H1 (cell line): ENCODE data around the gene NDUFA6. TPM values are rescaled to one million over a fixed set of nuclear protein-coding genes. Genes with fewer than 3 reads are reported as not detected.

Experiments
- CTCF ChIA-PET: fragments of 300-600 bp; sonication (Branson Sonifier 250); formaldehyde crosslinking; loops from one replicate; lab custom pipeline; 2021; ENCODE audit not compliant: partially characterized antibody; lab: Charles Lee
- POLR2A ChIA-PET: fragments of 300-600 bp; sonication (Branson Sonifier 250); formaldehyde crosslinking; loops from one replicate; lab custom pipeline; 2021; ENCODE audit warnings: inconsistent platforms; ENCODE audit not compliant: partially characterized antibody; lab: Charles Lee
- DNase-seq, 2 experiments: peaks; one replicate each; pipeline versions ENCODE4 v3.0.0 to v3.0.0-alpha.2; 2010 to 2022; ENCODE audit warnings: low spot score in 2 of 2, low read depth in 1 of 2, mixed read lengths in 1 of 2
- FAIRE-seq: peaks from 2 replicates; lab custom pipeline; 2011; peaks lifted over from hg19 to GRCh38; lab: Jason Lieb, UNC
- H2AFZ ChIP-seq: 2 replicates; pipeline ENCODE4 v1.8.1; 2012; ENCODE audit warnings: low read length, inconsistent platforms
- H2AK5ac ChIP-seq: 2 replicates; pipeline ENCODE4 v1.6.1; 2013; ENCODE audit warnings: low read depth, low read length
- H2BK120ac ChIP-seq: replicated peaks from 2 replicates; pipeline ENCODE3; 2013; ENCODE audit warnings: low read depth, low read length, inconsistent platforms
- H2BK12ac ChIP-seq: 2 replicates; pipeline ENCODE4 v1.6.1; 2013; ENCODE audit warnings: low read depth, low read length
- H2BK15ac ChIP-seq: 2 replicates; pipeline ENCODE4 v1.6.1; 2013; ENCODE audit warnings: low read length
- H2BK20ac ChIP-seq: 2 replicates; pipeline ENCODE4 v1.6.1; 2013; ENCODE audit warnings: low read length
- H2BK5ac ChIP-seq: 2 replicates; pipeline ENCODE4 v1.6.1; 2013; ENCODE audit warnings: low read depth, low read length
- H3K14ac ChIP-seq: 2 replicates; pipeline ENCODE4 v1.6.1; 2013; ENCODE audit warnings: inconsistent platforms; ENCODE audit not compliant: insufficient read length
- H3K18ac ChIP-seq: 2 replicates; pipeline ENCODE4 v1.6.1; 2013; ENCODE audit warnings: low read length; ENCODE audit errors: extremely low read depth
- H3K23ac ChIP-seq: 2 replicates; pipeline ENCODE4 v1.6.1; 2013; ENCODE audit warnings: inconsistent platforms; ENCODE audit not compliant: insufficient read length
- H3K23me2 ChIP-seq: 2 replicates; pipeline ENCODE4 v1.6.1; 2013; ENCODE audit warnings: low read depth, low read length
- H3K27ac ChIP-seq: 2 replicates; pipeline ENCODE4 v1.6.1; 2011; ENCODE audit warnings: low read depth, low read length, inconsistent platforms
- H3K27me3 ChIP-seq, 4 experiments: replicated peaks in 1 of 4; 1 replicate in 1 of 4; 2 replicates in 3 of 4; pipeline versions ENCODE4 v1.6.1 to v1.8.1; 2011 to 2013; ENCODE audit warnings: low read length in 3 of 4, mild to moderate bottlenecking in 3 of 4, inconsistent platforms in 2 of 4, mixed read lengths in 2 of 4, moderate library complexity in 1 of 4; ENCODE audit not compliant: control insufficient read depth in 3 of 4, insufficient read depth in 3 of 4; ENCODE audit errors: extremely low read depth in 1 of 4
- H3K36me3 ChIP-seq, 4 experiments: 2 replicates each; pipeline versions ENCODE4 v1.6.1 to v1.8.1; 2011 to 2013; ENCODE audit warnings: mild to moderate bottlenecking in 4 of 4, low read length in 3 of 4, moderate library complexity in 2 of 4, control low read depth in 1 of 4, inconsistent platforms in 1 of 4; ENCODE audit not compliant: insufficient read depth in 4 of 4, control insufficient read depth in 2 of 4
- H3K4ac ChIP-seq: replicated peaks from 2 replicates; pipeline ENCODE3; 2013; ENCODE audit warnings: low read length, low read depth, mixed read lengths, inconsistent platforms; ENCODE audit not compliant: insufficient read length
- H3K4me1 ChIP-seq, 4 experiments: replicated peaks in 1 of 4; 1 replicate in 1 of 4; 2 replicates in 3 of 4; pipeline versions ENCODE4 v1.6.1 to v1.8.1; 2011 to 2013; ENCODE audit warnings: low read length in 3 of 4, inconsistent platforms in 2 of 4, mixed read lengths in 1 of 4; ENCODE audit not compliant: insufficient read depth in 4 of 4, control insufficient read depth in 3 of 4
- H3K4me2 ChIP-seq, 2 experiments: 2 replicates each; pipeline versions ENCODE4 v1.6.1 to v1.8.1; 2011 to 2013; ENCODE audit warnings: low read depth in 2 of 2, low read length in 2 of 2, control low read depth in 1 of 2, inconsistent platforms in 1 of 2, mild to moderate bottlenecking in 1 of 2; ENCODE audit not compliant: insufficient read depth in 1 of 2
- H3K4me3 ChIP-seq, 4 experiments: fragments of 200-600, 300-600 bp in 1 of 4; sonication (generic), shearing (Covaris generic), sonication (Bioruptor Twin) in 1 of 4; 2 replicates each; pipeline versions ENCODE4 v1.5.1 to v1.8.1; 2011 to 2016; ENCODE audit warnings: low read length in 4 of 4, low read depth in 3 of 4, control low read depth in 2 of 4, inconsistent platforms in 2 of 4, mild to moderate bottlenecking in 2 of 4, mixed read lengths in 1 of 4, moderate library complexity in 1 of 4; ENCODE audit not compliant: insufficient read depth in 2 of 4; ENCODE audit errors: extremely low read depth in 1 of 4
- H3K56ac ChIP-seq: replicated peaks from 2 replicates; pipeline ENCODE3; 2013; ENCODE audit warnings: low read depth, mild to moderate bottlenecking, mixed read lengths, low read length, inconsistent platforms; ENCODE audit not compliant: insufficient read length
- H3K79me1 ChIP-seq: 2 replicates; pipeline ENCODE4 v1.6.1; 2013; ENCODE audit warnings: low read depth, low read length, control low read depth
- H3K79me2 ChIP-seq, 2 experiments: 2 replicates each; pipeline versions ENCODE4 v1.6.1 to v1.8.1; 2012 to 2013; ENCODE audit warnings: low read length in 2 of 2, mild to moderate bottlenecking in 2 of 2, inconsistent platforms in 1 of 2; ENCODE audit not compliant: insufficient read depth in 2 of 2, control insufficient read depth in 1 of 2
- H3K9ac ChIP-seq, 4 experiments: replicated peaks in 1 of 4; 1 replicate in 1 of 4; 2 replicates in 3 of 4; pipeline versions ENCODE4 v1.6.1 to v1.8.1; 2011 to 2013; ENCODE audit warnings: low read depth in 3 of 4, low read length in 3 of 4, control low read depth in 2 of 4, mild to moderate bottlenecking in 2 of 4, moderate library complexity in 2 of 4, inconsistent platforms in 1 of 4; ENCODE audit errors: extremely low read depth in 1 of 4
- H3K9me3 ChIP-seq, 2 experiments: 2 replicates each; pipeline versions ENCODE4 v1.6.1 to v1.8.1; 2012 to 2013; ENCODE audit warnings: mild to moderate bottlenecking in 2 of 2, moderate library complexity in 2 of 2, control low read depth in 1 of 2, inconsistent platforms in 1 of 2, low read depth in 1 of 2, low read length in 1 of 2, mixed read lengths in 1 of 2; ENCODE audit not compliant: insufficient read depth in 2 of 2
- H4K20me1 ChIP-seq, 2 experiments: replicated peaks in 1 of 2; 2 replicates each; pipeline versions ENCODE3 to v1.8.1; 2011 to 2013; ENCODE audit warnings: inconsistent platforms in 2 of 2, low read length in 2 of 2, mild to moderate bottlenecking in 1 of 2; ENCODE audit not compliant: insufficient read depth in 2 of 2, control insufficient read depth in 1 of 2
- H4K5ac ChIP-seq: 2 replicates; pipeline ENCODE4 v1.6.1; 2013; ENCODE audit warnings: low read length, low read depth, mixed read lengths, inconsistent platforms; ENCODE audit not compliant: insufficient read length
- H4K8ac ChIP-seq: 2 replicates; pipeline ENCODE4 v1.8.0; 2013; ENCODE audit warnings: mild to moderate bottlenecking, moderate library complexity, low read length, inconsistent platforms; ENCODE audit not compliant: insufficient read depth; ENCODE audit errors: extremely low read depth
- H4K91ac ChIP-seq: replicated peaks from 2 replicates; pipeline ENCODE3; 2013; ENCODE audit warnings: low read length, mixed read lengths, inconsistent platforms; ENCODE audit not compliant: insufficient read length
- CREB1 ChIP-seq: IDR thresholded peaks from 2 replicates; pipeline ENCODE4 v1.6.1; 2012; ENCODE audit warnings: inconsistent platforms
- FOSL1 ChIP-seq: IDR thresholded peaks from 2 replicates; pipeline ENCODE4 v1.6.1; 2011; ENCODE audit warnings: mild to moderate bottlenecking, low read depth, low read length, moderate library complexity; ENCODE audit not compliant: insufficient read depth
- MAFK ChIP-seq: IDR thresholded peaks from 2 replicates; pipeline ENCODE4 v1.6.1; 2012; ENCODE audit warnings: low read depth, mild to moderate bottlenecking, improper control_type of control experiment, low read length
- NANOG ChIP-seq: IDR thresholded peaks from 2 replicates; pipeline ENCODE4 v1.6.1; 2011; ENCODE audit warnings: low read length, low read depth, mild to moderate bottlenecking, inconsistent platforms; ENCODE audit not compliant: insufficient read depth, poor library complexity, severe bottlenecking
- NRF1 ChIP-seq: IDR thresholded peaks from 2 replicates; pipeline ENCODE4 v1.6.1; 2011; ENCODE audit warnings: mild to moderate bottlenecking, low read depth, low read length, improper control_type of control experiment
- RNF2 ChIP-seq: fragments of 200-900, 300-1000 bp; sonication (generic); IDR thresholded peaks from 2 replicates; pipeline ENCODE4 v1.7.1; 2016; ENCODE audit warnings: borderline replicate concordance, low read depth, mild to moderate bottlenecking, antibody characterized with exemption, low read length; ENCODE audit not compliant: poor library complexity, severe bottlenecking; ENCODE audit errors: missing control alignments
- SIRT6 ChIP-seq: IDR thresholded peaks from one replicate; pipeline ENCODE4 v1.7.1; 2012; ENCODE audit warnings: low read length, inconsistent platforms
- TBP ChIP-seq: IDR thresholded peaks from 2 replicates; pipeline ENCODE4 v1.6.1; 2011; ENCODE audit warnings: low read depth, low read length, improper control_type of control experiment
- WGBS, 2 experiments: shearing (Covaris generic) in 1 of 2; methylation state at CpG; one replicate each; pipeline versions ENCODE4 v1.1.6 to v1.1.7; 2013 to 2015; ENCODE audit warnings: low lambda C conversion rate in 2 of 2, mixed read lengths in 2 of 2, inconsistent platforms in 1 of 2, low coverage in 1 of 2, missing lambda C conversion rate in 1 of 2; ENCODE audit not compliant: insufficient replicate concordance in 2 of 2, insufficient coverage in 1 of 2, insufficient read length in 1 of 2; ENCODE audit errors: extremely low coverage in 1 of 2, missing lambda C conversion rate in 1 of 2; 5-methylcytosine and 5-hydroxymethylcytosine counted together
- polyA plus RNA-seq, 7 experiments: library from polyadenylated mRNA; depleted of rRNA in 3 of 7; stranded (reverse) in 5 of 7; unstranded in 2 of 7; fragments of >200 nt in 5 of 7; fragments of 200-250 nt in 2 of 7; gene quantifications; 1 replicate in 5 of 7; 2 replicates in 1 of 7; 4 replicates in 1 of 7; pipeline versions ENCODE4 v1.2.1 to v1.2.3, GENCODE V29; 2011 to 2013; ENCODE audit warnings: missing spikeins in 2 of 7, mixed read lengths in 2 of 7
- total RNA-seq: library from RNA; stranded (reverse); fragmentation: NEBNext Ultra II Directional; extraction: Animal tissue kit (Norgen Biotek cat#: 25700); gene quantifications from 2 replicates; pipeline ENCODE4 v1.2.1, GENCODE V29; 2021
- TF ChIP-seq, protein P1 (sequence below): IDR thresholded peaks from 2 replicates; pipeline ENCODE4 v1.6.1; 2011; ENCODE audit warnings: low read depth, mild to moderate bottlenecking, low read length; ENCODE audit not compliant: insufficient read depth

The NDUFA6 gene
- total and polyA plus RNA-seq, 2 of the 8 experiments (the other 6 are each of a cell fraction or from before 2014, with no cell fraction given) = 76.2 to 105 TPM

DNA sequence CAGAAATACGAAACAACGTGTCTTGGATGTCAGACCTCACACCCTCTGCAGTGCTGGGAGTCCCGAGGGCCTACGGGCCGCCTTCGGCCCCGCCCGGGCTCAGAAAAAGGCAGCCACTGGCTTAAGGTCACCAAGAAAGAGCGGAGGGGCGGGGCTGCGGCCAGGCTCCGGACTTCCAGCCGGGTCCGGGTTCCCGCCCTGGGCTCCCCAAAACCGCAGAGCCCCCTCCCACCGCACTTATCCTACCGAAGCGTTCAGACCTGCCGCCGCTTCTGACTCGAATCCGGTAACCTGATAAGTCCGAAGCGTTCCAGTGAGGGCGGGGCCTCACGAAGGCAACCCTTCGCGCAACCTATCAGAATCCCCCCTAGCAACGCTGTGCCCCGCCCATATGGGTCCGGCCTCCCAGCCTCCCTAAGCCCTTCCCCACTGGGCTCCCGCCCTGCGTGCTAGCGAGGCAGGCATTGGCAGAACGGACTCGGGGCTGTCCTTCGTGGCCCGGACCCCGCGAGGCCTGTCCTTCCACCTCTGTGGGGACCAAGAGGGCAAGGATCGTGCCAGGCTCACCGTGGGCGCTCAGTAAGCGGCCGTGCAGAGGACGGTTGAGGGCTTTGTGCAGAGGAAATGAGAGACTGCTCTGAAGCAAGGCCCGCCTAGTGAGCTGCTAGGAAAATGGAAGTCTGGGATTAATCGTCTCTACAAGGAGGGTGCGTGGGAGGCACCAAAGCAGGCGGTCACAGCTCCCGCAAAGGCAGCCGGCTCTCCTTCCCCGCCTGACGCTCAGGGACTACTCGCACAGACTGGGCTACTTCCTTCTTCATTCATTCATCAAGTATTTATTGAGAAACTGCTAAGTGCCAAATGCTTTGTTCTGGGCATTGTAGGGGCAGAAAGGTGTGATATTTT lies 19.8 kb downstream of the NDUFA6 start, which contains the start of gene NAGA:
TSS of gene NAGA (minus strand) at position 296 of the 906 bp plus-strand sequence. CDS start 515 bp downstream, outside the sequence.
- Histone ChIP-seq H3K9me3 (no peaks in the 10 kb centered on the region), H4K91ac (peak within 1 kb of the TSS; percentile 95), H3K23ac (no peak within 1 kb of the TSS), H2AK5ac (no peak within 1 kb of the TSS), H3K36me3 (peaks cover 0 to 2% (median 0%) of the 10 kb centered on the region in 4 experiments; a peak in 2 of 8 replicates), H3K79me1 (no peaks in the 10 kb centered on the region), H2BK20ac (peak within 1 kb of the TSS; percentile 8; the same call in 1 of the 2 replicates), H3K4ac (no peak within 1 kb of the TSS), H3K23me2 (peaks cover 8% of the 10 kb centered on the region; the same call in 1 of the 2 replicates), H2BK12ac (peak within 1 kb of the TSS; percentile 94; the same call in 1 of the 2 replicates), H3K18ac (peak within 1 kb of the TSS; percentile 96), H3K4me1 (peaks cover 2 to 25% (median 12%) of the 10 kb centered on the region in 4 experiments), H3K79me2 (no peaks in the 10 kb centered on the region), H3K4me3 (peak within 1 kb of the TSS; percentile 36 to 71 (median 62)), H2AFZ (peak within 1 kb of the TSS; percentile 76), H3K14ac (no peak within 1 kb of the TSS), H4K8ac (peak within 1 kb of the TSS; percentile 96), H3K9ac (peak within 1 kb of the TSS in 3 of 4 experiments; percentile 49 to 67 (median 57); a peak in 5 of 7 replicates), H3K4me2 (peak within 1 kb of the TSS; percentile 90 to 99), H4K5ac (peak within 1 kb of the TSS; percentile 96), H2BK120ac (no peak within 1 kb of the TSS), H2BK15ac (peak within 1 kb of the TSS; percentile 98), H4K20me1 (no peaks in the 10 kb centered on the region), H2BK5ac (peak within 1 kb of the TSS; percentile 84), H3K27ac (peak within 1 kb of the TSS; percentile 86), H3K56ac (peak within 1 kb of the TSS; percentile 74), H3K27me3 (peaks cover 0 to 9% (median 4%) of the 10 kb centered on the region in 4 experiments; a peak in 2 of 7 replicates)
- POLR2A ChIA-PET = interaction anchor here (0.6 to 3.8 kb wide), 5 partner anchors 9 to 142 kb away, joined by 3 to 24 read pairs (median 4); partner anchors contain the start of genes NDUFA6 and SMDT1
- 5% methylated on average over 56 of the region's 56 CpGs; no CpG with 5 or more reads in 1 of the 2 experiments for WGBS, 2 experiments
- DNase-seq = peak; percentile 91 to 94
- peak; percentile 71 for FAIRE-seq
- CTCF ChIA-PET = interaction anchor here (0.6 to 1.6 kb wide), 4 partner anchors 11 to 107 kb away, joined by 3 to 10 read pairs (median 4); no protein-coding TSS in a partner anchor
- no peak; the same call in 1 of the 2 replicates for TF ChIP-seq CREB1
- TF ChIP-seq NRF1 = no peak
- TF ChIP-seq, protein P1, sequence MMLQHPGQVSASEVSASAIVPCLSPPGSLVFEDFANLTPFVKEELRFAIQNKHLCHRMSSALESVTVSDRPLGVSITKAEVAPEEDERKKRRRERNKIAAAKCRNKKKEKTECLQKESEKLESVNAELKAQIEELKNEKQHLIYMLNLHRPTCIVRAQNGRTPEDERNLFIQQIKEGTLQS = no peak
- peak; percentile 60; the same call in 1 of the 2 replicates for TF ChIP-seq TBP
- TF ChIP-seq RNF2 = peak; percentile 50
- TF ChIP-seq MAFK = no peak
- no peak for TF ChIP-seq SIRT6
- TF ChIP-seq FOSL1 = no peak
- TF ChIP-seq NANOG = no peak
